H9 (cell line): ENCODE data around the gene TTLL12. TPM values are rescaled to one million over a fixed set of nuclear protein-coding genes. Genes with fewer than 3 reads are reported as not detected.

Experiments used
- DNase-seq: peaks from one replicate; pipeline ENCODE4 v3.0.0-alpha.2; 2017
- H2AFZ ChIP-seq: one replicate; pipeline ENCODE4 v1.6.1; 2013; ENCODE audit warnings: mild to moderate bottlenecking, low read length, control low read depth, moderate library complexity
- H2AK5ac ChIP-seq: 2 replicates; pipeline ENCODE4 v1.6.1; 2013; ENCODE audit warnings: low read length, control low read depth, mixed read lengths; ENCODE audit not compliant: insufficient read length
- H2BK120ac ChIP-seq: one replicate; pipeline ENCODE4 v1.6.1; 2013; ENCODE audit warnings: low read depth, mild to moderate bottlenecking, low read length, control low read depth, inconsistent platforms; ENCODE audit not compliant: poor library complexity, severe bottlenecking
- H2BK12ac ChIP-seq: 2 replicates; pipeline ENCODE4 v1.6.1; 2013; ENCODE audit warnings: low read length, control low read depth, mixed read lengths, low read depth; ENCODE audit not compliant: insufficient read length
- H2BK15ac ChIP-seq: 2 replicates; pipeline ENCODE4 v1.6.1; 2013; ENCODE audit warnings: low read depth, low read length, control low read depth
- H2BK20ac ChIP-seq: one replicate; pipeline ENCODE4 v1.6.1; 2013; ENCODE audit warnings: low read depth, mild to moderate bottlenecking, low read length, control low read depth, inconsistent platforms; ENCODE audit not compliant: poor library complexity, severe bottlenecking
- H2BK5ac ChIP-seq: 2 replicates; pipeline ENCODE4 v1.6.1; 2013; ENCODE audit warnings: low read length, control low read depth, mixed read lengths; ENCODE audit not compliant: insufficient read length
- H3K14ac ChIP-seq: 2 replicates; pipeline ENCODE4 v1.6.1; 2013; ENCODE audit warnings: low read length, control low read depth; ENCODE audit not compliant: insufficient read depth
- H3K18ac ChIP-seq: 2 replicates; pipeline ENCODE4 v1.6.1; 2013; ENCODE audit warnings: low read depth, mild to moderate bottlenecking, mixed read lengths, low read length, control low read depth; ENCODE audit not compliant: insufficient read length
- H3K23ac ChIP-seq: 2 replicates; pipeline ENCODE4 v1.6.1; 2013; ENCODE audit warnings: low read length, control low read depth, mixed read lengths, low read depth; ENCODE audit not compliant: insufficient read length
- H3K23me2 ChIP-seq: 2 replicates; pipeline ENCODE4 v1.6.1; 2013; ENCODE audit warnings: low read depth, mild to moderate bottlenecking, mixed read lengths, low read length, control low read depth; ENCODE audit not compliant: insufficient read length, poor library complexity, severe bottlenecking
- H3K27ac ChIP-seq: 2 replicates; pipeline ENCODE4 v1.5.1; 2013; ENCODE audit warnings: low read length, control low read depth, mixed read lengths, low read depth; ENCODE audit not compliant: insufficient read length
- H3K27me3 ChIP-seq: 2 replicates; pipeline ENCODE4 v1.6.1; 2013; ENCODE audit warnings: low read length, control low read depth, inconsistent platforms; ENCODE audit not compliant: insufficient read depth
- H3K4ac ChIP-seq: 2 replicates; pipeline ENCODE4 v1.6.1; 2013; ENCODE audit warnings: low read depth, mild to moderate bottlenecking, control low read depth, inconsistent platforms, low read length, moderate library complexity
- H3K4me1 ChIP-seq: 2 replicates; pipeline ENCODE4 v1.6.1; 2013; ENCODE audit warnings: low read length, control low read depth, inconsistent platforms; ENCODE audit not compliant: insufficient read depth
- H3K4me2 ChIP-seq: 2 replicates; pipeline ENCODE4 v1.6.1; 2013; ENCODE audit warnings: low read length, control low read depth, mixed read lengths; ENCODE audit not compliant: insufficient read length, insufficient read depth
- H3K56ac ChIP-seq: 2 replicates; pipeline ENCODE4 v1.6.1; 2013; ENCODE audit warnings: low read depth, mild to moderate bottlenecking, mixed read lengths, low read length, control low read depth; ENCODE audit not compliant: insufficient read length
- H3K79me1 ChIP-seq: 2 replicates; pipeline ENCODE4 v1.6.1; 2013; ENCODE audit warnings: low read depth, mild to moderate bottlenecking, moderate library complexity, low read length, control low read depth, inconsistent platforms; ENCODE audit not compliant: insufficient read depth, poor library complexity, severe bottlenecking
- H3K79me2 ChIP-seq: 2 replicates; pipeline ENCODE4 v1.6.1; 2013; ENCODE audit warnings: low read length, control low read depth, inconsistent platforms; ENCODE audit not compliant: insufficient read depth
- H3K9ac ChIP-seq: 2 replicates; pipeline ENCODE4 v1.6.1; 2013; ENCODE audit warnings: low read length, control low read depth, mixed read lengths; ENCODE audit not compliant: insufficient read length; ENCODE audit errors: extremely low read depth
- H3K9me3 ChIP-seq: one replicate; pipeline ENCODE4 v1.6.1; 2013; ENCODE audit warnings: low read depth, low read length, inconsistent platforms; ENCODE audit not compliant: control insufficient read depth
- H3T11ph ChIP-seq: one replicate; pipeline ENCODE4 v1.6.1; 2013; ENCODE audit warnings: mild to moderate bottlenecking, low read length, control low read depth, inconsistent platforms
- H4K20me1 ChIP-seq: one replicate; pipeline ENCODE4 v1.6.1; 2013; ENCODE audit not compliant: control insufficient read depth, insufficient read length, insufficient read depth
- H4K5ac ChIP-seq: 2 replicates; pipeline ENCODE4 v1.6.1; 2013; ENCODE audit warnings: low read depth, mild to moderate bottlenecking, mixed read lengths, low read length, control low read depth; ENCODE audit not compliant: insufficient read length
- H4K8ac ChIP-seq: replicated peaks from 2 replicates; pipeline ENCODE4 v1.6.1; 2013; ENCODE audit warnings: low read length, control low read depth, mixed read lengths, low read depth; ENCODE audit not compliant: insufficient read length
- H4K91ac ChIP-seq: 2 replicates; pipeline ENCODE4 v1.6.1; 2013; ENCODE audit warnings: low read depth, mild to moderate bottlenecking, moderate library complexity, mixed read lengths, low read length, control low read depth; ENCODE audit not compliant: insufficient read length
- H3K27ac Mint-ChIP-seq, 3 experiments: 2 replicates in 2 of 3; 3 replicates in 1 of 3; pipeline ENCODE4 v1.8.0; 2020 to 2021; ENCODE audit warnings: mixed read lengths in 3 of 3, mild to moderate bottlenecking in 1 of 3, moderate library complexity in 1 of 3
- H3K27me3 Mint-ChIP-seq: 2 replicates; pipeline ENCODE4 v1.8.0; 2021; ENCODE audit warnings: low read depth, mild to moderate bottlenecking, moderate library complexity, mixed read lengths
- H3K36me3 Mint-ChIP-seq, 3 experiments: 2 replicates in 2 of 3; 3 replicates in 1 of 3; pipeline ENCODE4 v1.8.0; 2020 to 2021; ENCODE audit warnings: low read depth in 3 of 3, mixed read lengths in 3 of 3; ENCODE audit not compliant: insufficient read depth in 1 of 3
- H3K4me1 Mint-ChIP-seq, 2 experiments: 2 replicates each; pipeline ENCODE4 v1.8.0; 2020; ENCODE audit warnings: mixed read lengths in 2 of 2
- H3K4me3 Mint-ChIP-seq, 2 experiments: 2 replicates in 1 of 2; 3 replicates in 1 of 2; pipeline ENCODE4 v1.8.0; 2020 to 2021; ENCODE audit warnings: mild to moderate bottlenecking in 2 of 2, mixed read lengths in 2 of 2, moderate library complexity in 1 of 2
- H3K9me3 Mint-ChIP-seq, 2 experiments: 2 replicates in 1 of 2; 3 replicates in 1 of 2; pipeline ENCODE4 v1.8.0; 2020; ENCODE audit warnings: mild to moderate bottlenecking in 2 of 2, mixed read lengths in 2 of 2, moderate library complexity in 1 of 2
- CTCF ChIP-seq: fragments of 200-600 bp; sonication (generic); conservative IDR thresholded peaks from 3 replicates; pipeline ENCODE4 v1.8.0; 2021; ENCODE audit warnings: antibody characterized with exemption, mild to moderate bottlenecking
- WGBS: extraction: QIAGEN DNeasy Blood & Tissue Kit; methylation state at CpG from one replicate; pipeline ENCODE4 v1.1.7; 2013; ENCODE audit warnings: missing lambda C conversion rate, low lambda C conversion rate, mixed read lengths; ENCODE audit not compliant: insufficient read length; ENCODE audit errors: extremely low coverage; 5-methylcytosine and 5-hydroxymethylcytosine counted together
- total RNA-seq: library from RNA; stranded (reverse); gene quantifications from 2 replicates; pipeline ENCODE4 v1.2.1, GENCODE V29; 2021

Gene TTLL12
- total RNA-seq, 1 experiment from 2014 or later = 89.6 TPM

GRCh38 chr22:43152357-43153071, 34.4 kb downstream of the TTLL12 start:
- Histone ChIP-seq H4K8ac (no peak overlapping the region), H2BK12ac (no peak overlapping the region), H3K4ac (no peak overlapping the region), H4K5ac (no peak overlapping the region), H3K23me2 (no peaks in the 10 kb centered on the region), H3K4me1 (no peaks in the 10 kb centered on the region; the same call in 1 of the 2 replicates), H3K4me2 (peak overlapping the region; percentile 50), H3T11ph (no peak overlapping the region), H3K23ac (no peak overlapping the region), H3K14ac (peak overlapping the region; percentile 10; the same call in 1 of the 2 replicates), H2AK5ac (no peak overlapping the region), H3K9ac (no peak overlapping the region), H2AFZ (no peak overlapping the region), H3K79me2 (no peaks in the 10 kb centered on the region), H3K56ac (no peak overlapping the region), H3K79me1 (no peaks in the 10 kb centered on the region), H3K27ac (no peak overlapping the region), H3K9me3 (no peaks in the 10 kb centered on the region), H2BK15ac (0 out of 2 replicates have a peak overlapping the region, but pooled peaks have one; percentile 13), H4K91ac (no peak overlapping the region), H3K27me3 (no peaks in the 10 kb centered on the region; the same call in 1 of the 2 replicates), H2BK120ac (no peak overlapping the region), H3K18ac (no peak overlapping the region), H2BK5ac (no peak overlapping the region), H4K20me1 (no peaks in the 10 kb centered on the region), H2BK20ac (no peak overlapping the region)
- Mint-ChIP-seq H3K36me3 (no peaks in the 10 kb centered on the region), H3K9me3 (no peaks in the 10 kb centered on the region), H3K4me1 (peaks cover 3 to 25% of the 10 kb centered on the region in 2 experiments), H3K27ac (no peak overlapping the region), H3K27me3 (peaks cover 22% of the 10 kb centered on the region), H3K4me3 (peak overlapping the region in 1 of 2 experiments; percentile 73; a peak in 4 of 5 replicates)
- WGBS = no CpG with 5 or more reads among the region's 22 CpGs
- no peak for TF ChIP-seq CTCF
- DNase-seq = no peak
